ENCODE data around the gene PSMG4. TPM values are rescaled to one million over a fixed set of nuclear protein-coding genes. Genes with fewer than 3 reads are reported as not detected.

PSMG4 gene
- total RNA-seq, 1 donor from 2014 or later = 24.1 TPM

GRCh38 chr6:3305831-3306230 is 47.1 kb downstream of the PSMG4 start:
- TF ChIP-seq, protein P1, sequence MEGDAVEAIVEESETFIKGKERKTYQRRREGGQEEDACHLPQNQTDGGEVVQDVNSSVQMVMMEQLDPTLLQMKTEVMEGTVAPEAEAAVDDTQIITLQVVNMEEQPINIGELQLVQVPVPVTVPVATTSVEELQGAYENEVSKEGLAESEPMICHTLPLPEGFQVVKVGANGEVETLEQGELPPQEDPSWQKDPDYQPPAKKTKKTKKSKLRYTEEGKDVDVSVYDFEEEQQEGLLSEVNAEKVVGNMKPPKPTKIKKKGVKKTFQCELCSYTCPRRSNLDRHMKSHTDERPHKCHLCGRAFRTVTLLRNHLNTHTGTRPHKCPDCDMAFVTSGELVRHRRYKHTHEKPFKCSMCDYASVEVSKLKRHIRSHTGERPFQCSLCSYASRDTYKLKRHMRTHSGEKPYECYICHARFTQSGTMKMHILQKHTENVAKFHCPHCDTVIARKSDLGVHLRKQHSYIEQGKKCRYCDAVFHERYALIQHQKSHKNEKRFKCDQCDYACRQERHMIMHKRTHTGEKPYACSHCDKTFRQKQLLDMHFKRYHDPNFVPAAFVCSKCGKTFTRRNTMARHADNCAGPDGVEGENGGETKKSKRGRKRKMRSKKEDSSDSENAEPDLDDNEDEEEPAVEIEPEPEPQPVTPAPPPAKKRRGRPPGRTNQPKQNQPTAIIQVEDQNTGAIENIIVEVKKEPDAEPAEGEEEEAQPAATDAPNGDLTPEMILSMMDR (conservative IDR thresholded peaks at IDR 0.05) = no peak
- Mint-ChIP-seq H3K27ac (no peak overlapping the region), H3K27me3 (no peaks in the 10 kb centered on the region), H3K36me3 (peaks cover 46% of the 10 kb centered on the region), H3K4me3 (no peak overlapping the region), H3K4me1 (ENCODE audit: unreplicated experiment) (no peaks in the 10 kb centered on the region), H3K9me3 (peaks cover 12% of the 10 kb centered on the region)
- no peak for DNase-seq (ENCODE audit: extremely low spot score, unreplicated experiment)

DNA sequence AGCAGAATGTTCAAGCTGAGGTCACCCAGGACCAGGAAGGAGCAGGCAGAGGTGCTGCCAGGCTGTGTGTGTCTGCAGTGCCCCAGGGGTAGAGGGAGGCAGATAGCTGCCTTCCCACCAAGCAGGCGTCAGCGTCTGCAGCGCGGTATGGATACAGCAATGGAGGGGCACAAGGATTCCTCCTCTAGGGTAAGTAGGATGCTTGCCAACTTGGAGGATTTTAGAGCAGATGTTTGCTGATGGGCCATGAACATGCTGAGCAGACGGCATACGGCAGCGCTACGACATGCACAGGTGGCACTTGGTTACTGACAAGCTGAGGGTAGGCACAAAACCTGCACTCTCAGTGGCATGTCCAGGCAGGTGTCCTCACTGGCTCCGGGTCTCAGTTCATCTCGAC is 48.1 kb downstream of the PSMG4 start:
- no peak for DNase-seq (ENCODE audit: extremely low spot score, unreplicated experiment)
- peaks cover 41% of the 10 kb centered on the region for H3K36me3 Mint-ChIP-seq

GRCh38 chr6:3307436-3307835 is 48.7 kb downstream of the PSMG4 start:
- no peaks in the 10 kb centered on the region for H3K4me1 Mint-ChIP-seq (ENCODE audit: unreplicated experiment)
- DNase-seq (ENCODE audit: extremely low spot score, unreplicated experiment) = no peak
- no peaks in the 10 kb centered on the region for H3K27me3 Mint-ChIP-seq
- peaks cover 12% of the 10 kb centered on the region for H3K9me3 Mint-ChIP-seq
- H3K4me3 Mint-ChIP-seq = no peak overlapping the region
- peaks cover 40% of the 10 kb centered on the region for H3K36me3 Mint-ChIP-seq
- H3K27ac Mint-ChIP-seq = no peak overlapping the region
- TF ChIP-seq, protein P1 (conservative IDR thresholded peaks at IDR 0.05) = no peak

More for the DNA sequence above, 48.1 kb downstream of the PSMG4 start:
- H3K9me3 Mint-ChIP-seq = peaks cover 12% of the 10 kb centered on the region
- TF ChIP-seq, protein P1 (conservative IDR thresholded peaks at IDR 0.05) = no peak
- H3K27me3 Mint-ChIP-seq = no peaks in the 10 kb centered on the region
- H3K4me3 Mint-ChIP-seq = no peak overlapping the region
- H3K27ac Mint-ChIP-seq = no peak overlapping the region
- H3K4me1 Mint-ChIP-seq (ENCODE audit: unreplicated experiment) = no peaks in the 10 kb centered on the region

- H3K27me3 Mint-ChIP-seq = no peaks in the 10 kb centered on the region
- no peak overlapping the region for H3K27ac Mint-ChIP-seq
- TF ChIP-seq, protein P1 (conservative IDR thresholded peaks at IDR 0.05) = no peak
- DNase-seq (ENCODE audit: extremely low spot score, unreplicated experiment) = no peak
- peaks cover 34% of the 10 kb centered on the region for H3K36me3 Mint-ChIP-seq
- H3K9me3 Mint-ChIP-seq = peaks cover 12% of the 10 kb centered on the region
- H3K4me3 Mint-ChIP-seq = no peak overlapping the region
- no peaks in the 10 kb centered on the region for H3K4me1 Mint-ChIP-seq (ENCODE audit: unreplicated experiment)
Observed at GRCh38 chr6:3308106-3308505, 49.4 kb downstream of the PSMG4 start.

DNA sequence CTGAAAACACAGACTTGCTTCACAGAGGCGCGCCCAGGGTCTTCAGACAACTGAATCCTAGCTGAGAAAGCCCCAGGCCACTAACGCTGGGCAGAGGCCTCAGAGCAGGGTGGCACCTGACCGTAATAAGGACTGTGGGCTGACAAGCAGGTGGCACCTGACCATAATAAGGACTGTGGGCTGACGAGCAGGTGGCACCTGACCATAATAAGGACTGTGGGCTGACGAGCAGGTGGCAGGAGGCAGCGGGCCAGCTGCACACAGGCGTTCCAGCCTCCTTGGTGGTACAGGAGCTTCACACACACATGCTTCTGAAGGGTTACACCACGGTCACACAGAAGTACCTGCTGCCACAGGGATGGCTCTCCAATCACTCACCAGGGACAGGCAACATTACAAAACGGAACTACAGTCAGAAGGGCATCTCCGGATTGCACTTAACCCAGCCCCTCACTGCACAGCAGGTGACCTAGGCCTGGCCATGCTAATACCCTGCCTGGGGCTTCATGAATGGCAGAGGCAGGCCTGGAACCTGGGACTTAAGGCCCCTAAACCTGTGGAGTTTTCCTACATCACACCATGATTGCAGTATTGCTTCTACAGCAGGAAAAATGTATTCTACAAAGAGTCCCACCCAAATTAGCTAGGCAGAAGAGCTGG is 50.8 kb downstream of the PSMG4 start:
- H3K4me3 Mint-ChIP-seq = no peak overlapping the region

More for the DNA sequence above, 50.8 kb downstream of the PSMG4 start:
- Mint-ChIP-seq H3K4me1 (ENCODE audit: unreplicated experiment) (no peaks in the 10 kb centered on the region), H3K9me3 (peaks cover 8% of the 10 kb centered on the region), H3K27ac (no peak overlapping the region), H3K36me3 (peaks cover 31% of the 10 kb centered on the region), H3K27me3 (no peaks in the 10 kb centered on the region)
- DNase-seq (ENCODE audit: extremely low spot score, unreplicated experiment) = no peak
- TF ChIP-seq, protein P1 (conservative IDR thresholded peaks at IDR 0.05) = no peak

Measured in type B pancreatic cell (in vitro differentiated cells).